AML-193 (cell line): ENCODE data around the gene WDPCP.
"Not testable (repeated sequence)": the region's sequence is repeated elsewhere in the genome, so short reads cannot be mapped to it uniquely, and the experiment has no call there.

ENCODE experiments used
- DNase-seq, 2 experiments: peaks; one replicate each; lab custom pipeline; 2025; lab: John Stamatoyannopoulos, UW

Gene WDPCP, protein sequence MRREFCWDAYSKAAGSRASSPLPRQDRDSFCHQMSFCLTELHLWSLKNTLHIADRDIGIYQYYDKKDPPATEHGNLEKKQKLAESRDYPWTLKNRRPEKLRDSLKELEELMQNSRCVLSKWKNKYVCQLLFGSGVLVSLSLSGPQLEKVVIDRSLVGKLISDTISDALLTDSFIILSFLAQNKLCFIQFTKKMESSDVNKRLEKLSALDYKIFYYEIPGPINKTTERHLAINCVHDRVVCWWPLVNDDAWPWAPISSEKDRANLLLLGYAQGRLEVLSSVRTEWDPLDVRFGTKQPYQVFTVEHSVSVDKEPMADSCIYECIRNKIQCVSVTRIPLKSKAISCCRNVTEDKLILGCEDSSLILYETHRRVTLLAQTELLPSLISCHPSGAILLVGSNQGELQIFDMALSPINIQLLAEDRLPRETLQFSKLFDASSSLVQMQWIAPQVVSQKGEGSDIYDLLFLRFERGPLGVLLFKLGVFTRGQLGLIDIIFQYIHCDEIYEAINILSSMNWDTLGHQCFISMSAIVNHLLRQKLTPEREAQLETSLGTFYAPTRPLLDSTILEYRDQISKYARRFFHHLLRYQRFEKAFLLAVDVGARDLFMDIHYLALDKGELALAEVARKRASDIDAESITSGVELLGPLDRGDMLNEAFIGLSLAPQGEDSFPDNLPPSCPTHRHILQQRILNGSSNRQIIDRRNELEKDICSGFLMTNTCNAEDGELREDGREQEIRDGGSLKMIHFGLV

GRCh38 chr2:63588385-63589147, at the start of gene WDPCP, which contains the start of gene MDH1:
Gene WDPCP (minus strand): TSS chr2:63588477. CDS start chr2:63588271, 206 bp downstream.
Gene MDH1 (plus strand): TSS chr2:63588963. CDS start chr2:63589044, 81 bp downstream.
- peak; percentile 99 to 100 for DNase-seq

DNA sequence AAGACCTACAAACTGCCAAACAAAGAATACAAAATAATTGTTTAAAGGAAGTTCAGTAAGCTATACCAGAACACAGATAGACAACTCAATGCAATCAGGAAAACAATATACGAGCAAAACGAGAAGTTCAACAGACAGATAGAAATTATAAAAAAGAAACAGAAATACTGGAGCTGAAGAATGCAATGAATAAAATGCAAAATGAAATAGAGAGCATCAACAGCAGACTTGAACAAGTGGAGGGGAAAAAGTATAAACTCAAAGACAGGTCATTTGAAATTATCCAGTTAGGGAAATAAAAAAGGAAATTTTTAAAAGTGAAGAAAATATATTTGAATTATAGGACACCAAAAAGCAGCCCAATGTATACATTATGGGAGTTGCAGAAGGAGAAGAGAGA, 44.1 kb upstream of the WDPCP start:
- no peak for DNase-seq

DNA sequence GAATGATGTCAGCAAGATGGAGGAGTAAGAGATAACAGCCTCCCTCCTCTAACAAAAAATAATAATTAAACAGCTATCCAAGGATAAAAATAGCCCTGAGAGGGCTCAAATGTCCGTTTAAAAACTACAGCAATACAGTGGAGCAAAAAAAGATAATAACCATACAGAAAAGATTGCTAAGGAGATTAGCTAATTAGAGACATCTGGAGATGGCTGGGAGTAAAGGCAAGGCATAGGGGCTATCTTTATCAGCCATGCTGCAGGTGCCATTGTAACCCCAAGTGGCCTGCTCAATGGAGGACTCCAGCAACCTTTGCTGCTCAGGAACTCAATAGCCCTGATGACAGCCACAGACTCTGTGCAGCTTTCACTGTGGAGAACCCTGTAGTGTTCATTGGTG, 43.2 kb upstream of the WDPCP start:
- DNase-seq: no peak

DNA sequence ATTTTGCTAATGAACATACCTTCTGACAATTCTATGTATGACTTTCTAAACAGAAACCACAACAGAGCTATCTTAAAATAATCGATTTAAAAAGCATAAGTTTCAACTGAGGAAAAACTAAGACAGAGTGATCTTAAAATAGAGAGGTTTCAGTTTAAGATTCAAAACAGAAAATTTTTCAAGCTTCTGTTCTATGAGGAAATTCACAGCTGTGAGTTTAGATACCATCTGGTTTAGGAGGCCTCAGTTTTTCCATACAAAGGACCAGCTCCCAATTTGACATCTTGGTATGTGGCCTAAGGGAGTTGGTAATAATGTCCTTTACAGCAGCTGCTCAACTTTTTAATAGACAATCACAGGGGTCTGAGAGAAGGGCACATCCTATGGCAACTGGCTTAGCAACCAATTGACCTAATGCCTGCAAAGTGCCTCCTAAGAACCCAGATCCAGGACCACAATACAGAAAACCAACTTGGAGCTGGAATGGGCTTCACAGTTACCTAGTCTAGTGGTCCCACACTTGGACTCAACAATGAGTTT, 40.2 kb upstream of the WDPCP start:
- DNase-seq: no peak

DNA sequence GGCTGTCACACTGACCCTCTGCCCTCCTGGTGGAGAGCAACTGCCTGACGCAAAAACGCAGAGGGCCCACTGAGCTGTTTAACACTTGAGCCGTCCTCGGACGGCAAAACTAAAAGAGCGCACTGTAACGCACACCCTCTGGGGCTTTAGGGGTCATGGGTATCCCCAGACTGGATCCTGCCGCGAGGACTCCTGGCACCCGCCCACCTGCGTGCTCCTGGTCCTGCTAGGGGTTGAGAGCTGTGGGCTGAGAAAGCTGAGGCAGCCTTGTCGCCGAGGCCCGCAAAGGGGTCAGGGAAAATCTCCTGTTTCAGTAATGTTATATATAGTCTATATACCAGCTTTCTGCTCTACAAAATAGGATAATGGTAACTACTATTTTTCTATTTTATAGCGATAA, 39.6 kb upstream of the WDPCP start:
- no peak for DNase-seq

DNA sequence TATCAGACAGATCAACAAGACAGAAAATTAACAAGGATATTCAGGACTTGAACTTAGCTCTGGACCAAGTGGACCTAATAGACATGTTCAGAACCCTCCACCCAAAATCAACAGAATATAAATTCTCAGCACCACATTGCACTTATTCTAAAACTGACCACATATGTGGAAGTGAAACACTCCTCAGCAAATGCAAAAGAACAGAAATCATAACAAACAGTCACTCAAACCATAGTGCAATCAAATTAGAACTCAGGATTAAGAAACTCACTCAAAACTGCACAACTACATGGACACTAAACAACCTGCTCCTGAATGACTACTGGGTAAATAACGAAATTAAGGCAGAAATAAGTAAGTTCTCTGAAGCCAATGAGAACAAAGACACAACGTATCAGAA, 35.5 kb upstream of the WDPCP start:
- DNase-seq: not testable (repeated sequence)

GRCh38 chr2:63622751-63623150, 34.5 kb upstream of the WDPCP start:
- DNase-seq: no peak

DNA sequence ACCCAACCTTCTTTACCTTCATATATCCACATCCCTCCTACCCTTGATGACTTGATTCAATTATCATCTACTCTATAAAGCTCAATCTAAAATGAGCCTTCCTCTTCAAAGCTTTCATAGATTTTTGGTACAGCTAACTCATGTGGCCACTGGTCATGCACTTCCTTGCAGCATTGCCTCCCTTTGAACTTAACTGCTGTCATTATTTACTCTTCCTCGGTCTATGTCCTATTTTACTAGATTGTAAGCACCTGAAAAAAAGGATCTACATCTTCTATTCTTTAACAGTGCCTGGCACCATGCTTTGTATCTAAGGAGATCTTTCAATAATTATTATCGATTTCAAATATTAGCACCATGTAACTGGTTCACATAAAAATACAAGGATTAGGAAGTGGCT, 31.1 kb upstream of the WDPCP start:
- DNase-seq: no peak

- DNase-seq: no peak
Observed at GRCh38 chr2:63617366-63617765, 29.1 kb upstream of the WDPCP start.

- DNase-seq: no peak
Observed at GRCh38 chr2:63614983-63615945, 27.0 kb upstream of the WDPCP start.

DNA sequence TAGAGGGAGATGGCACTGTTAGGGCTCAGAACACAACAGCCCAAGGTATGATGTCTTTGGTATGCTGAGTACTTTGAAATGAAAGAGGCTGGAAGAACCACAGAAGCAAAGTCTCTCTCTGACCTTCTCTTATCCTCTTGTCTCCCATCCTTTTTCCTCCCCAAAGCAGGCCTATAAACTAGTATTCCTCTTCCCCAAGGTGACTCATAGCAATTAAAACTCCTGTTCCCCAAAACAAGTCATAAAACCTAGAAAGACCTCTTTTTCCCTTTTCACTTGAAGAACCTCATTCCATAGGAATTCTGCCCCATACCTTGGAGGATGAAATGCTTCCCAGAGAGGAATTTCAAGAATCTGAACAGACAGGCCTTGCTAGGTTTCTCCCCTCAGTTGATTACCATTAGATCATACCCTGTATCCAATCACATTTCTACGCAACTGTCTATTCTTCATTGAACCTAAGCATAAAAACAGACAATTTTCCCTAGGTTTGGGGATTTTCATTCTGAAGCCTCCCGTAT, 26.2 kb upstream of the WDPCP start:
- DNase-seq: no peak

- no peak for DNase-seq
Observed at GRCh38 chr2:63613391-63613901, 25.2 kb upstream of the WDPCP start.

GRCh38 chr2:63610525-63610924, 22.2 kb upstream of the WDPCP start:
- DNase-seq: no peak

DNA sequence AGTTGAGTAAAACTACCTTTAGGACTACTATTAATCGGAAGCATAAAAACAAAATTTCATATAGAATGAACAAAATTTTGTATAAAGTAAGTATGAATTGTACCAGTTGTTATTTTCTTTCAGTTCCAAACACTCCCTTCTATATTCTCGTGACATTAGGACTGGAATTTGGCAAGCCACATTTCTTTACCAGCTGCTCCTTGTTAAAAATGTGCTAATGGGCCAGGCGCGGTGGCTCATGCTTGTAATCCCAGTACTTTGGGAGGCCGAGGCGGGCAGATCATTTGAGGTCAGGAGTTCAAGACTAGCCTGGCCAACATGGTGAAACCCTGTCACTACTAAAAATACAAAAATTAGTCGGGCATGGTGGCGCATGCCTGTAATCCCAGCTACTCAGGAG, 20.6 kb upstream of the WDPCP start:
- DNase-seq: not testable (repeated sequence)

DNA sequence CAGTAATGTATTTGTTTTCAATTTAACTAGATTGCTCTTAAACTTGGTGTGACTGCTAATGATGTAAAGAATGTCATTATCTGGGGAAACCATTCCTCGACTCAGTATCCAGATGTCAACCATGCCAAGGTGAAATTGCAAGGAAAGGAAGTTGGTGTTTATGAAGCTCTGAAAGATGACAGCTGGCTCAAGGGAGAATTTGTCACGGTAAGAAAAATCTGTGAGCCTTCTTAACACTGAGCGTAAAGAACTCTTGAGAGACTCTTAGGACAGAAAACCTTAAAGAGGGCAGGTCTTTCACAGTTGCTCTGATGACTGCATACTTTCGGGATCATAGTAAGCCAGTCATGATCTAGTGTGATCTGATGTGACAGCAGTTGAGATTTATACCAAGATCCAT, 16.4 kb upstream of the WDPCP start:
- no peak for DNase-seq

- DNase-seq: no peak
Observed at GRCh38 chr2:63600881-63601460, 12.7 kb upstream of the WDPCP start.

- DNase-seq: no peak
Observed at GRCh38 chr2:63598981-63599380, 10.7 kb upstream of the WDPCP start.

GRCh38 chr2:63596401-63596883, 8.2 kb upstream of the WDPCP start:
- no peak for DNase-seq

GRCh38 chr2:63594660-63595059, 6.4 kb upstream of the WDPCP start:
- DNase-seq: no peak

DNA sequence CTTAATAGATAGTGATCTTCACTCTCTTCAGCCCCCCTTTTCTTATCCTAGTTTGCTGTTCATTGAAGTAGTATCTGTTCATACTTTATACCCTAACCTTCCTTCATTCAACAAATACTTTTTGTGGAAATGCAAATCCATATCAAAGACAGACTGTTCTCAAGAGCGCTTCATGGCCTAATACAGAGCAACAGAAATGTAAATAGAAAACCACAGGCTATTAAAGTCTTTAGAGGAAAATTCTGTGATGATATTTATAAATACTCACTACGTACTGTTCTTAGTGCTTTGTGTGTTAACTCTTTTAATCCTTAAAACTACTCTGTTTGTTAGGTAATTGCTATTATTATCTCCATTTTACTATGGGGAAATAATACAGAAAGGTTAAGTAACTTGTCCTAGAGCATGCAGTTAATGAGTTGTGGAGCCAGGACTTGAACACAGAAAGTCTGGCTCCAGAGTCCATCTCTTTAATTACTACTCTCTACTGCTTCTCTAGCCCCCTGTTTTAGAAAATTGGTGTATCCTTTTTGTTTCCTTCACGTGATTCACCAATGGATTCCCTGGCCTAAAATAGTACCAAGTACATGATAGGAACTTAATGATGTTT, 3.4 kb upstream of the WDPCP start:
- DNase-seq: no peak
